Gastrocnemius medialis (tissue), 4 donors: ENCODE results near the gene CARD14. TPM values are rescaled to one million over a fixed set of nuclear protein-coding genes. Genes with fewer than 3 reads are reported as not detected.

Experiments used
- ATAC-seq, 2 donors: fragments of 150-250 bp; one replicate each; pipeline ENCODE4 v1.9.1; 2016
- DNase-seq, 2 donors: peaks; one replicate each; pipeline ENCODE4 v3.0.0-alpha.2; 2019
- H3K27ac ChIP-seq, 4 donors: fragments of 200-600 bp; sonication (generic); 1 replicate in 1 of 4; 2 replicates in 3 of 4; pipeline ENCODE4 v1.5.1; 2016 to 2018; ENCODE audit warnings: mild to moderate bottlenecking in 2 of 4, moderate library complexity in 1 of 4
- H3K27me3 ChIP-seq, 3 donors: fragments of 200-600 bp; sonication (generic) in 2 of 3; 1 replicate in 1 of 3; 2 replicates in 2 of 3; pipeline versions ENCODE4 v1.5.1 to v1.6.0; 2016 to 2019; ENCODE audit warnings: mild to moderate bottlenecking in 1 of 3, moderate library complexity in 1 of 3
- H3K36me3 ChIP-seq, 2 donors: fragments of 200-600 bp; sonication (generic) in 1 of 2; one replicate each; pipeline ENCODE4 v1.5.1; 2017 to 2018
- H3K4me1 ChIP-seq, 2 donors: fragments of 200-600 bp; sonication (generic) in 1 of 2; one replicate each; pipeline ENCODE4 v1.5.1; 2016 to 2017; ENCODE audit warnings: mild to moderate bottlenecking in 2 of 2
- H3K4me3 ChIP-seq, 4 donors: fragments of 200-600 bp; sonication (generic) in 3 of 4; 1 replicate in 1 of 4; 2 replicates in 3 of 4; pipeline ENCODE4 v1.5.1; 2016 to 2019; ENCODE audit warnings: mild to moderate bottlenecking in 2 of 4
- H3K9me3 ChIP-seq, 3 donors: fragments of 200-600 bp; sonication (generic) in 2 of 3; 1 replicate in 1 of 3; 2 replicates in 2 of 3; pipeline ENCODE4 v1.5.1; 2016 to 2019
- POLR2A ChIP-seq, 2 donors: fragments of 450-650 bp; IDR thresholded peaks; one replicate each; pipeline ENCODE4 v1.6.1; 2017; ENCODE audit warnings: antibody characterized with exemption in 2 of 2, mild to moderate bottlenecking in 2 of 2, moderate library complexity in 2 of 2
- in situ Hi-C, 4 donors: fragments of 200-750 bp; cut with MboI; loops; one replicate each; pipeline versions ENCODE4 v1.15.0 to v1.8.0; 2017; ENCODE audit warnings: low sequenced_read_pairs in 4 of 4
- intact Hi-C: fragments of 100-400 bp; cut with DNase I; formaldehyde crosslinking; loops from one replicate; pipeline ENCODE4 v1.15.1; 2023; ENCODE audit warnings: low total_unique reads
- total RNA-seq, 4 donors: library from RNA; depleted of rRNA; stranded (reverse); fragments of >200 nt; gene quantifications; one replicate each; pipeline versions ENCODE4 v1.1.0 to v1.2.3, GENCODE V29; 2016
- TF ChIP-seq, protein P1 (sequence below), 5 experiments: fragments of 450-650 bp in 3 of 5; fragments of 200-600 bp in 2 of 5; sonication (generic) in 2 of 5; IDR thresholded peaks in 4 of 5; conservative IDR thresholded peaks in 1 of 5; 1 replicate in 4 of 5; 2 replicates in 1 of 5; pipeline ENCODE4 v1.5.1; 2016 to 2019; ENCODE audit warnings: antibody characterized with exemption in 5 of 5, mild to moderate bottlenecking in 3 of 5, moderate library complexity in 3 of 5

Gene CARD14
- total RNA-seq, 4 donors from 2014 or later, result not detected

DNA sequence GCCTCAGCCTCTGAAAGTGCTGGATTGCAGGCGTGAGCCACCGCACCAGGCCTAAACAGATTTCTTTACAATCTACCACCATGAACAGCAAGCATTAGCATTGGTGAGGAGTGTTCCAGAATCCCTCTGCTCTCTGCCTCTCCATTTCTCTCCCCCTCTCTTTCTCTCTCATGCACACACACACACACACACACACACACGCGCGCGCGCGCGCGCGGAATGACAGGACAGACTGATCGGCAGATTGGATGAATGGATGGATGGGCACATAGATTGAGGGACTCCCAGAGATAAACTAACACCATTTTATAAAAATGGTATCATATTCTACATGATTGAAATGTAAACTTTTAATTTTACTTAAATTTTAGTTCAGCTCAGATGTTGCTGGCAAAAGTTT is 3.3 kb downstream of the CARD14 start:
- DNase-seq (no peak), ATAC-seq (no peak)
- Histone ChIP-seq H3K27ac (no peak overlapping the region), H3K36me3 (no peaks in the 10 kb centered on the region), H3K4me1 (peaks cover 0 to 3% of the 10 kb centered on the region in 2 donors), H3K27me3 (peaks cover 0 to 3% (median 0%) of the 10 kb centered on the region in 3 donors), H3K9me3 (no peaks in the 10 kb centered on the region), H3K4me3 (no peak overlapping the region)
- intact Hi-C loops (no loop called here), in situ Hi-C loops (no loop called here)
- TF ChIP-seq, protein P1, sequence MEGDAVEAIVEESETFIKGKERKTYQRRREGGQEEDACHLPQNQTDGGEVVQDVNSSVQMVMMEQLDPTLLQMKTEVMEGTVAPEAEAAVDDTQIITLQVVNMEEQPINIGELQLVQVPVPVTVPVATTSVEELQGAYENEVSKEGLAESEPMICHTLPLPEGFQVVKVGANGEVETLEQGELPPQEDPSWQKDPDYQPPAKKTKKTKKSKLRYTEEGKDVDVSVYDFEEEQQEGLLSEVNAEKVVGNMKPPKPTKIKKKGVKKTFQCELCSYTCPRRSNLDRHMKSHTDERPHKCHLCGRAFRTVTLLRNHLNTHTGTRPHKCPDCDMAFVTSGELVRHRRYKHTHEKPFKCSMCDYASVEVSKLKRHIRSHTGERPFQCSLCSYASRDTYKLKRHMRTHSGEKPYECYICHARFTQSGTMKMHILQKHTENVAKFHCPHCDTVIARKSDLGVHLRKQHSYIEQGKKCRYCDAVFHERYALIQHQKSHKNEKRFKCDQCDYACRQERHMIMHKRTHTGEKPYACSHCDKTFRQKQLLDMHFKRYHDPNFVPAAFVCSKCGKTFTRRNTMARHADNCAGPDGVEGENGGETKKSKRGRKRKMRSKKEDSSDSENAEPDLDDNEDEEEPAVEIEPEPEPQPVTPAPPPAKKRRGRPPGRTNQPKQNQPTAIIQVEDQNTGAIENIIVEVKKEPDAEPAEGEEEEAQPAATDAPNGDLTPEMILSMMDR (IDR thresholded peaks at IDR 0.05 in 4 of 5, conservative IDR thresholded peaks at IDR 0.05 in 1 of 5), result no peak
- no peak for TF ChIP-seq POLR2A (IDR thresholded peaks at IDR 0.05)

DNA sequence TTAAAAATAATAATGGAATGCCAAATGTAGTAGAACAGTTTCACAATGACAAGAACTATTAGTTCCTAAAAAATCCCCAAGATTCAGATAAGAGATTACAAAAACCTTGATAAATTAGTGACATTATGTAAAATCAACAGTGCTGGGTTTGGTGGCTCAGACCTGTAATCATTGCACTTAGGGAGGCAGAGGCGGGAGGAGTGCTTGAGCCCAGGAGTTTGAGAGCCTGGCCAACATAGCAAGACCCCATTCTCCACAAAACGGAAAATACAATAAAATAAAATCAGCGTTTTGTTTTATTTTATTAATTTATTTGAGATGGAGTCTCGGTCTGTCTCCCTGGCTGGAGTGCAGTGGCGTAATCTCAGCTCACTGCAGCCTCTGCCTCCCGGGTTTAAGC is 4.1 kb downstream of the CARD14 start:
- no peaks in the 10 kb centered on the region for H3K36me3 ChIP-seq
- H3K4me1 ChIP-seq, result peaks cover 0 to 3% of the 10 kb centered on the region in 2 donors
- peaks cover 0 to 3% (median 0%) of the 10 kb centered on the region in 3 donors for H3K27me3 ChIP-seq
- H3K27ac ChIP-seq, result no peak overlapping the region
- DNase-seq, result no peak
- in situ Hi-C loops (no loop called here), intact Hi-C loops (no loop called here)
- ATAC-seq, result no peak
- H3K9me3 ChIP-seq, result no peaks in the 10 kb centered on the region
- H3K4me3 ChIP-seq, result no peak overlapping the region
- TF ChIP-seq, protein P1 (IDR thresholded peaks at IDR 0.05 in 4 of 5, conservative IDR thresholded peaks at IDR 0.05 in 1 of 5), result no peak
- no peak for TF ChIP-seq POLR2A (IDR thresholded peaks at IDR 0.05)

DNA sequence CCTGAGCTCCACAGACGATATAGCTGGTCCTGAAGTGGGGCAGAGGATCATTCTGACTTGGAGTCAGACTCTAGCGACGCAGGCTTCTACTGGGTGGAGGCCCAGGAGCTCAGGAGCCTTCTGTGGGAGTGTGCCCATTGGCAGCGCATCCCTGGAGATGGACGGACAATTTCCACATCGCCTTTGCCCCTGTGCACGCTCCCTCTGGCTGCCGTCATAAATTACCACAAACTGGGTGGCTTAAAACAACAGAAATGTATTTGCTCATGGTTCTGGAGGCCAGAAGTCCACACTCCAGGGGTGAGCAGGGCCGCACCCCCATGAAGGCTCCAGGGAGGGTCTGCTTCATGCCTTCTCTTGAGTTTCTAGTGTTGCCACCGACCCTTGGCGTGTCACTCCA is 6.9 kb downstream of the CARD14 start:
- in situ Hi-C loops (no loop called here), intact Hi-C loops (no loop called here)
- TF ChIP-seq POLR2A (IDR thresholded peaks at IDR 0.05), result no peak
- TF ChIP-seq, protein P1 (IDR thresholded peaks at IDR 0.05 in 4 of 5, conservative IDR thresholded peaks at IDR 0.05 in 1 of 5), result no peak
- H3K27ac ChIP-seq, result no peak overlapping the region
- no peak overlapping the region for H3K4me3 ChIP-seq
- H3K9me3 ChIP-seq, result no peaks in the 10 kb centered on the region
- peaks cover 0 to 3% (median 0%) of the 10 kb centered on the region in 3 donors for H3K27me3 ChIP-seq
- ATAC-seq, result no peak
- no peaks in the 10 kb centered on the region for H3K36me3 ChIP-seq
- DNase-seq, result no peak
- H3K4me1 ChIP-seq, result peaks cover 0 to 3% of the 10 kb centered on the region in 2 donors

DNA sequence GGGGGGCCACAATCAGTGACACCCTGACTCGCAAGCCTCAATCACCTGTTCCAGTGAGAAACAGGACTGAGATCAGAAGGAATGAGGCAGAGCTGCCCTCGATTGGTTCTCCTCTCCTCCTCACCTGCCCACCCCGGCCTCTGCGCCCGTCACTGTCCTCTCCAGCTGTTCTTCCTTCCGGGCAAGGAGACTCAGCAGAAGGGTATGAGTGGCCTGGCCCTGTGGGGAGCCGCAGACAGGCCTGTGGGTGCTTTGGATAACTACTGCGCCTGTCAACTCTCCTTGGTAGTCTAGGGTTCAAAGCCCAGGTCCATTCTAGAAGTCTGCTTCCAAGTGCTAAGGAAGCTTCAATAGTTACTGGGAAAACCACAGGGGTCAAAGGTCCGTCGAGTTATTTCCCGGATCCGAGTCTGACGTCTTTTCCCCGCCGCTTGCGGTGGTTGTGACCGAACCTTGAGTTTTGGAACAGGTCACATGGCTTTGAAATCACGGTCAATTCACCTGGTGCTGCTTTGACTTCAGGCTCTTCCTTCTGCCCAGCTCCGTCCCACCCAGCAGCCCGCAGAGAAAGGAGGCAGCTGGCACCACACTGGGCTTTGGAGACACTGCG is 8.3 kb downstream of the CARD14 start:
- TF ChIP-seq, protein P1 (IDR thresholded peaks at IDR 0.05 in 4 of 5, conservative IDR thresholded peaks at IDR 0.05 in 1 of 5), result no peak
- no peak for TF ChIP-seq POLR2A (IDR thresholded peaks at IDR 0.05)
- in situ Hi-C loops, result no loop called here
- no peak overlapping the region for H3K4me3 ChIP-seq
- peaks cover 0 to 3% of the 10 kb centered on the region in 2 donors for H3K4me1 ChIP-seq
- intact Hi-C loops, result no loop called here
- no peaks in the 10 kb centered on the region for H3K36me3 ChIP-seq
- ATAC-seq, result no peak
- H3K27me3 ChIP-seq, result peaks cover 0 to 3% (median 0%) of the 10 kb centered on the region in 3 donors
- no peak for DNase-seq
- H3K27ac ChIP-seq, result no peak overlapping the region
- H3K9me3 ChIP-seq, result no peaks in the 10 kb centered on the region

DNA sequence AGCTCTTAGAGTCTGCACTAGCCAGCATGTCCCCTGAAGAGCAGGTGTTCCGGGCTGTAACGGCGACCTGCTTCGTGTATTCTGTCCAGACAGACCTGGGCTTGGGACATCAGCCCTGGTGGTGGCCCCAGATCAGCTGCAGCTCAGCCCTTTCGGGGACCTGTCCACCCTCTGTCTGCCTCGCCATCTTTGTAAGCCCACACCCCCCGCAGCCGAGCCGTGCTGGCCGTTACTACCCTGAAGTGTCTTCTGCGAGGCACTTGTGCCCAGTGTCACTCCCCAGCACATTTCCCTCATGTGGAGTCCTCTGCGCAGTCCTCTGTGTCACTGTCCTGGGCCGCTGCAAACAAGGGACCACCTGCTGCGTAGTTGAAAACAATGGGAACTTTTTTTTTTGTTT is 10.4 kb downstream of the CARD14 start:
- no peak for DNase-seq
- no peak for ATAC-seq
- TF ChIP-seq POLR2A (IDR thresholded peaks at IDR 0.05), result no peak
- TF ChIP-seq, protein P1 (IDR thresholded peaks at IDR 0.05 in 4 of 5, conservative IDR thresholded peaks at IDR 0.05 in 1 of 5), result no peak
- Histone ChIP-seq H3K4me1 (peaks cover 0 to 3% of the 10 kb centered on the region in 2 donors), H3K9me3 (no peaks in the 10 kb centered on the region), H3K4me3 (no peak overlapping the region), H3K27ac (no peak overlapping the region), H3K27me3 (peaks cover 0 to 3% (median 0%) of the 10 kb centered on the region in 3 donors), H3K36me3 (no peaks in the 10 kb centered on the region)
- in situ Hi-C loops, result no loop called here
- intact Hi-C loops, result no loop called here
